NCI-H1436 treated with DMSO at 0.1 percent for 48 hours (cell line): ENCODE data around the gene SZT2.
"Not testable (repeated sequence)": the region's sequence is repeated elsewhere in the genome, so short reads cannot be mapped to it uniquely, and the experiment has no call there.

Experiments used
- DNase-seq: peaks from one replicate; lab custom pipeline; 2025; lab: John Stamatoyannopoulos, UW

Gene SZT2

GRCh38 chr1:43454270-43455011, 64.7 kb downstream of the SZT2 start:
- peak; percentile 96 for DNase-seq

- no peak for DNase-seq
These were observed 65.7 kb downstream of the SZT2 start for GRCh38 chr1:43455213-43455889.

GRCh38 chr1:43458379-43458778, 68.7 kb downstream of the SZT2 start:
- DNase-seq, result not testable (repeated sequence)

GRCh38 chr1:43460988-43461693, 71.4 kb downstream of the SZT2 start:
- DNase-seq, result no peak

- no peak for DNase-seq
These were observed 73.8 kb downstream of the SZT2 start for GRCh38 chr1:43463479-43463878.

GRCh38 chr1:43464681-43465504, 75.2 kb downstream of the SZT2 start:
- DNase-seq, result no peak

GRCh38 chr1:43465505-43466067, 75.9 kb downstream of the SZT2 start:
- DNase-seq, result no peak

- no peak for DNase-seq
These were observed 76.7 kb downstream of the SZT2 start for GRCh38 chr1:43466403-43466802.

GRCh38 chr1:43468414-43468813, 78.7 kb downstream of the SZT2 start:
- no peak for DNase-seq

- no peak for DNase-seq
These were observed 80.2 kb downstream of the SZT2 start for GRCh38 chr1:43469932-43470331.

- DNase-seq, result no peak
These were observed 82.4 kb downstream of the SZT2 start for GRCh38 chr1:43472087-43472462.

- not testable (repeated sequence) for DNase-seq
These were observed 82.9 kb downstream of the SZT2 start for GRCh38 chr1:43472463-43473151.

- DNase-seq, result no peak
These were observed 83.8 kb downstream of the SZT2 start for GRCh38 chr1:43473463-43473862.

- not testable (repeated sequence) for DNase-seq
These were observed 86.1 kb downstream of the SZT2 start for GRCh38 chr1:43475611-43476401.

- no peak for DNase-seq
These were observed 88.0 kb downstream of the SZT2 start for GRCh38 chr1:43477716-43478115.

- DNase-seq, result no peak
These were observed 89.7 kb downstream of the SZT2 start for GRCh38 chr1:43479414-43479813.

GRCh38 chr1:43481491-43481890, 91.8 kb downstream of the SZT2 start:
- DNase-seq, result no peak

- no peak for DNase-seq
These were observed 92.5 kb downstream of the SZT2 start for GRCh38 chr1:43482215-43482614.

GRCh38 chr1:43484367-43484766, 94.7 kb downstream of the SZT2 start:
- DNase-seq, result no peak

GRCh38 chr1:43488165-43488564, 98.5 kb downstream of the SZT2 start:
- no peak for DNase-seq
